HG03439 (cell line): ENCODE measurements around the gene RGPD4.
"Not testable (repeated sequence)": the region's sequence is repeated elsewhere in the genome, so short reads cannot be mapped to it uniquely, and the experiment has no call there.

Experiments
- ATAC-seq: cut with Tn5 transposase; IDR thresholded peaks from one replicate; pipeline ENCODE4 v1.9.1; 2021; ENCODE audit warnings: mild to moderate bottlenecking, moderate library complexity; ENCODE audit not compliant: unreplicated experiment

RGPD4 gene

DNA sequence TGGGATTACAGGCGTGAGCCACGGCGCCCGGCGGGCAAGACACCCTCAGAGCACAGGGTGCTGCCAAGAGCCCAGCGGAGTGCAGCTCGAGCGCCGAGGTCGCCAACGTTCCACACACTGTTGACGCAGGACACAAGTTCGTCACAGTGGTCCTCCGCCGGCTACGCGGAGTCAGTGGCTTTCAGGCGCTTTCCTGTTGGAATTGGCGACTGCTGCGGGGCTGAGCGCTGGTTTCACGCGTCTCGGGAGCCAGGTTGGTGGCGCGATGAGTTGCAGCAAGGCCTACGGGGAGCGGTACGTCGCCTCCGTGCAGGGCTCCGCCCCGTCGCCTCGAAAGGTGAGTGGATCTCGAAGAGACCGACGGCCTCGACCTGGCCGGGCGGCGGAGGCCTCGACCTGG lies at the start of gene RGPD4:
RGPD4 (plus strand) TSS at position 144 of the 400 bp plus-strand sequence; CDS start at position 266, 122 bp downstream.
- not testable (repeated sequence) for ATAC-seq

GRCh38 chr2:107777974-107778373 lies 48.7 kb upstream of the RGPD4 start:
- ATAC-seq = no peak

DNA sequence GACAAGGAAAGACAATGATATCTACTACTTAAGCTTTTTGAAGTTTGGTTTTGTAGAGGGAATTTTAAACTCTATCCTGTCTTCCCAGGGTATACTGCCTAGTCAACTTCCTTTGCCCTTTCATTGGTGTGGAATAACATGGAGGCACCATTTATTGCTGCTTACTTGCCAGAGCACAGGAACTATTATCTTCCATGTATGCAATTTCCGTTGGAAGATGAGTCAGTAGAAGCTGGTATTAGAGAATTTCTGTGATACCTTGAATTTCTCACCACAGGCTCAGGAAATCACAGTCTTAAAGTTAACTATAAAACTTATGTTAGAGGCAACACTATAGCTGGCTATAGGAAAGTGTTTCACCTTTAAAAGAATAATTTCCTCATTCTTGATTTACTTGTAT lies 40.9 kb upstream of the RGPD4 start:
- ATAC-seq = no peak

GRCh38 chr2:107790837-107791236 lies 35.9 kb upstream of the RGPD4 start:
- ATAC-seq = no peak

DNA sequence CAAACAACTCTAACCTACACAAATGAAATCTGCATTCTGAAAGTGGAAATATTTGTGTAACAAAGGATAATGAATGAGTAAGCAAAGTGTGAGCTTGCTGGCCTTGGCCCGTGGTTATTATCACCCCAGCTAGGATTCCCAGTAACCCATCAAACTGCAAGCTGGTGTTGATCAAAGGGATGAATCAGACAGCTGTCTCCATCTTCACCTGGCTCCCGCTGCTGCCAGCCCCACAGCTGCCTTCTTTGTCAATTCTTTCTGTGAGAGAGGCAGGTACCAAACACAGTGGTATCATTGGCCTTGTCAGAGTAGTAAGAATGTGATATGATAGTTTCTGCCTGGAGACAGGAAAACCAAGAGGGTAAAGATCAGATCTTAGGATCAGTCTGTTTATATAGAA lies 25.2 kb upstream of the RGPD4 start:
- no peak for ATAC-seq

DNA sequence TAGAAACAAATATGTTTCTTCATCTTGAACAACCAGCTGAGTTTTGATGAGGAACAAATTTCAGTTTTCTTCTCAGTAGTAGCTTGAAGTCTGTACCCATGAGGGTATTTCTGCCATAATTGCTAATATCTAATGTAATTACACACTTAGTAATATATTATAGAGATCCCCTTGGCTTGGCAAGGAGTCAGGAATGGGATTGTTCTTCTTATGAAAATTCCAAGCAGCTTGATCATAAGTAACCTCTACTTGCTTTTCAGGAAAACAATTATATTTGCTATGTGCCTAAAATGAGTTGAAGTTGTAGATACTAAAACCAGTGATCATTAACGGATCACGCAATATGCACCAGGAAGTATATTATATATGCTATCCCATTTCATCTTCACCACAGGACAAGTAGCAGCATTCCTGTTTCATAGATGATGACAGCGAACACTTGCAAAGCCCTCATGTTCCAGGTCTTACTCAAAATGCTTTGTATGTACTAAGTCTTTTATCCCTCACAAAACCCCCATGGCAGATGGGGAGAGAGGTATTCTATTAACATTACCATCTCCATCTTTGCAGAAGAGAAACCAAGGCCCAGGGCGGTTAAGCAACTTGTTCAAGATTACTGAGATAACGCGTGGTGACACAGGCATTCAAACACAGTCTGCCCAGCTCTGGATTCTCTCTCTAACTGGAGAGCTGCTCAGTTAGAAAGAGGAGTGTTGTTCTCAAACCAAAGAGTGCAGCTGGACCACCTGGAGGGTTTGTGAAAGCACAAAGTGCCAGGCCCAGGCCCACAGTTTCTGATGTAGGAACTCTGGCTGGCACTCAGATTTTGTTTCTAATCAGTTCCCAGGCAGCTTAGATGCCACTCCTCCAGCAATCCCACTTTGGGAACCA lies 21.8 kb upstream of the RGPD4 start:
- no peak for ATAC-seq

DNA sequence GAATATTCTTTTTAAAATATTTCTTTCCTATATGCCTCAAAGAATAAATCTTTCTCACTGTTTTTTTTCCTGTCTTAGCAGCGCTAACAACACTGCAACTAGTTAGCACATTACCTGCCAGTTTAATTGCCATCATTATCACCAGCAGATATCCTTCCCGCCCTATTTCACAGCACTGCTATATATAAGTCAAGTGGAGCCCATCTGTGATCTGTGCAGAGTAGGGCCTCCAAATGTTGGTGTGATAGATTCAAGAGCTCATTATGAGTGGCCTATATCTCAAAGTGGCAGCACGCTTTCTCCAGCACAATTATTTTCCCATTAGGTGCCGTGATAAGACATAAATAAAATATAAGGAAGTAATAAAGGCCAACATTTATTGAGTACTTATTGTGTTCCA lies 19.8 kb upstream of the RGPD4 start:
- ATAC-seq = no peak

DNA sequence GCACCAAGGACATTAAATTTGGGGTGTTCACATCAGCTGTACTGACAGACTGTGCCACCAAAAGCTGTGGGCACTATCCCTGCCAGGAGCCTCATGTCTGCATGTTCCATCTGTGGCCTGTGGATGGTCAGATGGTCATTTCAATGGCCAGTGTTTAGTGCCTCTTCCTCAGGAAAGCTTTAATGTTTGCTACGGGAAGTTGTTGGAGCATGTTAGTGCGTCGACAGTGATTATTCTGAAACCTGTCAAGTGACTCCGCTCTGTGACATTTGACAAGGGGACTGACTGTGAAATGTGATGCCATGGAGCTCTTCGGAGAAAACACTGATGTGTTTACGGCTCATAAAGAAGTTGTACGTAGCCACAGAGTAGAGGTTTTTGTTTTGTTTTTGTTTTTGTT lies 18.7 kb upstream of the RGPD4 start:
- ATAC-seq = no peak

- ATAC-seq = no peak
Observed at GRCh38 chr2:107808959-107809358, 17.7 kb upstream of the RGPD4 start.

DNA sequence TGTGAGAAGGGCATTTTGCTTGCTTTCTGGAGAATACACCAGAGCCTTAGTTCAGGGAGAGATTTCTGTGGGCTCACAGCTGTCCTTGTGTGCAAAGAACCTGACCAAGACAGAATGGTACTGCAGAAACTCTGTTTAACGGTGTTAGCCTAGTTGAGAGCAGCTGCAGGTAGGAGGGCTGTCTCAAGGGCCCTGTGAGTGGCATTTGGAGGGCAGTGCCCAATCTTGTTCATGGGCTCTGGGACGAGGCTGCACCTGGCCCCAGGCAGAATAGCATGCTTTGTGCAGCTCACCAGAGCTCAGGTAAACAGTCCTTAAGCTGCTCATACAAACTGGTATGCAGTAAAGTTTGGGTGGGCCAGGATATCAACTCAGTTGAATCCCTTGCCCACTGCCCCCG lies 16.9 kb upstream of the RGPD4 start:
- no peak for ATAC-seq

DNA sequence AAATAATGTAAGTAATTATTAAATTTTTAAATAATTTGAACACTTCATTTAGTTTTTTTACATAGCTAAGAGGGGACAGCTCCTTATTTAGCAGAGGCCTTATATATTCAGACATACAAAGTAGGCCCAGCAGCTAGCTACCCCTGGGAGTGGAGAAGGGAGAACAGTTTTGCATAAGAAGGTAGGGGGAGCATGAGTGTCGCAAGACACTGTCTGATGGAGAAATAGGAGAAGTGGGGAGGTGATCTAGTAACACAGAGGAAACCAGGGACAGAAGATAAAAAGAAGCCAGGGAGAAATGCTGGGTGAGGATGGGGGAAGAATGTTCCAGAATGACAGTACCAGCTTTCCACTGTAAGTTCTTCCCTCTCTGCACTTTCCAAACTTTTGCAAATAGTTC lies 16.0 kb upstream of the RGPD4 start:
- ATAC-seq = no peak

DNA sequence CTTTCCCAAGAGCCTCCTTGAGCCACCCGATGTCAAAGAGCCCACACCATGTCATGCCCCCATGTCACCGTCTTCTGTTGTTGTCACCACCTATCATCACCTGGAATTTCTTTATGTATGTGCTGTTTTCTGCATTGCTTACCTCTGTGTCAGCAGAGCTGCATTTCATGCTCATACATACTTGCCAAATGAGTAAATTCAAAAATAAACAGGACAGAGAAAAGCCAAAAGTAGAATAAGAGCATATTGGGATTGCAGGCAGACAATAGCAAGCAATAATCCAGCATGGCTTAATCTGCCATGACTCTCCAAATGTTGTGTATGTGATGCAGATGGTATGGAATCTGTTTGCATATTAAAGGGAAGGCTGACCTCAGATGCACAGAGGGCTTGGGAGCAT lies 15.3 kb upstream of the RGPD4 start:
- no peak for ATAC-seq

DNA sequence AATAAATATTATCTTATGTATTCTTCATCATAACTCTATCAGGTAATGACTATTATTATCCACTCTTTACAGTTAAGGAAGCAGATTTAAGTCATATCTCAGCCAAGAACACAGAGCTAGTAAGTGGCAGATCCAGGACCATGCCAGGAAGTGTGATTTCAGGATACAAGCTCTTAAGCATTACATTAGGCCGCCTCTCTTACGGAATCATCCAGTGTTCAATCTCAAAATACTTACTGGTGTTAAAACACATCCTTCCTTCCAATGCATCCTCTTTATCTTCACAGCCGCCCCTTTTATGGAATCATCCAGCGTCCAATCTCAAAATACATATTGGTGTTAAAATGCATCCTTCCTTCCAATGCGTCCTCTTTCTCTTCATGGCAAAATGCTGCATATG lies 14.7 kb upstream of the RGPD4 start:
- ATAC-seq = no peak

GRCh38 chr2:107817378-107817777 lies 9.3 kb upstream of the RGPD4 start:
- ATAC-seq = no peak

DNA sequence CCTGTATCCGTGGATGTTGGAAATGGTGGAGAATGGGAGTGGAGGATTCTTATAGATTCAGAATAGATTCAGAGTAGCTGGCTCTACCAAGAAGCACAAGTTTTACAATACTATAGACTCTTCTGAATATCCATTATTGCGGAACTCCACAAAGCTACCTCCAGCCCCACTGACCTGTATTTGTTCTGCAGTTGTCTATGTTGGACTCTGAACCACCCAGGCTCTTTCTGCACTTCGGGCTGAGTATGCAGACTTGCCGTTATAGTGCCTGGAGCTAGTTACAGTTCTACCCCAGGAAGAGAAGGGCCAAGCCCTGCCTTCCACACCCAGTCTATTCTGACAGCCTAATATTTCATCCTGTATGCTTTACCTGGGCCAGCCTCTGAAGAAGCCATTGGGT lies 4.4 kb upstream of the RGPD4 start:
- no peak for ATAC-seq

DNA sequence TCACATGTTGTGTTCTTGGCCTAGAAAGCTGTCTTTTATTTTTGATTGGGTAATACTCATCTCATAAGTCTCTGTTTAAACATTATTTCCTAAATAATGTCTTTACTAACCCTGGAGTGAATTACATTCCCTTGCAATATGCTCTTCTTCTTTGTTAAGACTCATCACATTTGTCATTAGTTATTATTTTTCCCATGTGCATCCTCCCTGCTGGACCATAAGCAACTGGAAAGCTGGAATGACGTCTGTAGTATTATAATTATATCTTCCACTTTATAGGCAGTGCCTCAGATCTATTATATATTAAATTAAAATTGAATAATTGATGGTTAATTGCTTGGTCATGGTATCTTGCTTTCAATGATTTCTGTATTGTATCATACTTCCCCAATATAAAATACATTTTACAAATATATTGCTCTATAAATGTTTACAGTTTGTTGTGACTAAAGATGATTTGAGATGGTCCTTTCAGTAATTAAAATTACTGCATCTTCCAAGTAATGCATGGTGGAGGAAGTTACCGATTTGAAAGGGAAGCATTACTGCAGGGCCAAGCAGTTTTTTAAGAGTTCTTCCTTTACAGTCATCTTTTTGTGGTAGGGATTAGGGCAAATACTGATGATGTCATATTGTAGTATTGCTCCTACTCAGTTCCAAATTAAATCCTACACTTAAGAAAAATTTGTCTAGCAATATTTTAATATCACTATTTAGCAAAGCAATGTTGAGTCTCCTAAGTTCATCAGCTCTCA lies 2.1 kb upstream of the RGPD4 start:
- ATAC-seq = no peak

DNA sequence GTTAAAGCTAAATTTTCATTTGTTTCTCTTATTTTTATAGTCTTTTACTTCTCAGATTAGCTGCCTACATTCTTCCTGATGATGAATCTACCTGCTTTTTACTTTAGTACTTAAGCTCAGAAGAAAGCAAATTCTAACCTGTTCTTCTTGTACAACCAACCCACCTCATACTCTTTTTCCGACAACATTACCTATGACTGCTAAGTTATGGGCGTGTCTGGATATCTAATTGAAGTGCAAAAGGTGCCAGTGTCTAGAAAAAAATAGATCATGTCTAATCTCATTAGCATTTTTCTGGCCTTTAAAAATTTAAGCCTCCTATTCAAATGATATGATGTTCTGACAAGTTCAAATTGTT lies 1.5 kb upstream of the RGPD4 start:
- no peak for ATAC-seq

DNA sequence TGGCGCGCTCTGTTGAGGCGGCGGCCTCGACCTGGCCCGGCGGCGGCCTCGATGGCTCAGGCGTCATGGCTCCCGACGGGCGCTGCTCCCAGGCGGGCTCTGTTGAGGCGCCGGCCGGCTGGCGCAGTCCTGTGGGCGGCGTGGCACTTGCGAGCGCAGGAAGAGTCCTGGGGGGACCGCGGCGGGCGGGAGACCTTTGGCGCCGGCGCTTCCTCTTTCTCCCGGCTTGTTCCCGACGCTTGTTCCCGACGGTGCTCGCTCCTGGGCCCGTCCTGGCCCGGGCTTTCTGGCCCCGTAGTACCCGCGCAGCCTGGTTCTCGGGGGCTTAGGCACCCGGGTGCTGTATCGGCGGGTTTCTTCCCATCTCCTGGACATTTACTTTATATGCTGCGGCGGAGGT lies 2.8 kb downstream of the RGPD4 start:
- not testable (repeated sequence) for ATAC-seq

- ATAC-seq = not testable (repeated sequence)
Observed at GRCh38 chr2:107833152-107833551, 6.5 kb downstream of the RGPD4 start.

- not testable (repeated sequence) for ATAC-seq
Observed at GRCh38 chr2:107833618-107834017, 6.9 kb downstream of the RGPD4 start.

- ATAC-seq = not testable (repeated sequence)
Observed at GRCh38 chr2:107916121-107916520, 89.4 kb downstream of the RGPD4 start.

GRCh38 chr2:107916696-107917370 lies 90.1 kb downstream of the RGPD4 start:
- ATAC-seq = not testable (repeated sequence)
